MM.1S (cell line): ENCODE measurements around the gene ADK.

Source experiments
- EZH2 ChIP-seq: fragments of 300-600 bp; sonication (generic); optimal IDR thresholded peaks from 2 replicates; pipeline ENCODE3; 2017; ENCODE audit warnings: low read depth, mild to moderate bottlenecking, antibody characterized with exemption, low read length, mixed read lengths
- EZH2phosphoT487 ChIP-seq: fragments of 300-600 bp; sonication (generic); IDR thresholded peaks from 2 replicates; pipeline ENCODE4 v1.6.1; 2018; ENCODE audit warnings: antibody characterized with exemption, low read length
- TF ChIP-seq, protein P1 (sequence below): fragments of 300-600 bp; sonication (generic); IDR thresholded peaks from 2 replicates; pipeline ENCODE4 v1.5.1; 2016; ENCODE audit warnings: antibody characterized with exemption, low read length, mixed read lengths

DNA sequence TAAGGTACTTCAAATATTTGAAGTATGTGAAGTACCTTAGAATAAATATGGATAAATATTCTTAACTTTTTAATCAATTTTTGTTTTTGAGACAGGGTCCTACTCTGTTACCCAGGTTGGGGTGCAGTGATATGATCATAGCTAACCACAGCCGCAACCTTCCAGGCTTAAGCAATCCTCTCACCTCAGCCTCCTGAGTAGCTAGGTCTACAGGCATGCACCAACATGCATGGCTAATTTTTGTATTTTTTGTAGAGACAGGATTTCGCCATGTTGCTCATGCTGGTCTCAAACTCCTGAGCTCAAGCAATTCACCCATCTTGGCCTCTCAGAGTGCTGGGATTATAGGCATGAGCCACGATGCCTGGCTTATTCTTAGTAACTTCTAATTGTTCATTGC, 555.9 kb downstream of the ADK start:
- TF ChIP-seq EZH2phosphoT487 (no peak), EZH2 (no peak)
- TF ChIP-seq, protein P1, sequence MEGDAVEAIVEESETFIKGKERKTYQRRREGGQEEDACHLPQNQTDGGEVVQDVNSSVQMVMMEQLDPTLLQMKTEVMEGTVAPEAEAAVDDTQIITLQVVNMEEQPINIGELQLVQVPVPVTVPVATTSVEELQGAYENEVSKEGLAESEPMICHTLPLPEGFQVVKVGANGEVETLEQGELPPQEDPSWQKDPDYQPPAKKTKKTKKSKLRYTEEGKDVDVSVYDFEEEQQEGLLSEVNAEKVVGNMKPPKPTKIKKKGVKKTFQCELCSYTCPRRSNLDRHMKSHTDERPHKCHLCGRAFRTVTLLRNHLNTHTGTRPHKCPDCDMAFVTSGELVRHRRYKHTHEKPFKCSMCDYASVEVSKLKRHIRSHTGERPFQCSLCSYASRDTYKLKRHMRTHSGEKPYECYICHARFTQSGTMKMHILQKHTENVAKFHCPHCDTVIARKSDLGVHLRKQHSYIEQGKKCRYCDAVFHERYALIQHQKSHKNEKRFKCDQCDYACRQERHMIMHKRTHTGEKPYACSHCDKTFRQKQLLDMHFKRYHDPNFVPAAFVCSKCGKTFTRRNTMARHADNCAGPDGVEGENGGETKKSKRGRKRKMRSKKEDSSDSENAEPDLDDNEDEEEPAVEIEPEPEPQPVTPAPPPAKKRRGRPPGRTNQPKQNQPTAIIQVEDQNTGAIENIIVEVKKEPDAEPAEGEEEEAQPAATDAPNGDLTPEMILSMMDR = no peak
